HUES64 (cell line): ENCODE data around the gene KISS1.

Source experiments
- H3K27ac ChIP-seq: 2 replicates; pipeline ENCODE4 v1.7.0; 2013; ENCODE audit warnings: low read depth, low read length, inconsistent platforms
- H3K27me3 ChIP-seq: 2 replicates; pipeline ENCODE4 v1.6.1; 2013; ENCODE audit warnings: mild to moderate bottlenecking, low read length; ENCODE audit not compliant: insufficient read depth
- H3K36me3 ChIP-seq: 2 replicates; pipeline ENCODE4 v1.6.1; 2013; ENCODE audit warnings: mild to moderate bottlenecking, low read length; ENCODE audit not compliant: insufficient read depth
- H3K4me1 ChIP-seq: 2 replicates; pipeline ENCODE4 v1.6.1; 2013; ENCODE audit warnings: mild to moderate bottlenecking, low read length, moderate library complexity; ENCODE audit not compliant: insufficient read depth
- H3K4me3 ChIP-seq: 2 replicates; pipeline ENCODE4 v1.5.1; 2013; ENCODE audit warnings: mild to moderate bottlenecking, low read length, moderate library complexity
- H3K9ac ChIP-seq: 2 replicates; pipeline ENCODE4 v1.6.1; 2013; ENCODE audit warnings: mild to moderate bottlenecking, low read depth, low read length
- H3K9me3 ChIP-seq: 2 replicates; pipeline ENCODE4 v1.6.1; 2013; ENCODE audit warnings: low read depth, low read length; ENCODE audit not compliant: insufficient read depth
- WGBS: fragments of 150-250, 120-280 bp; methylation state at CpG from one replicate; pipeline ENCODE4 v1.1.7; 2013; ENCODE audit warnings: missing lambda C conversion rate; 5-methylcytosine and 5-hydroxymethylcytosine counted together

KISS1 gene

GRCh38 chr1:204172404-204173029, 23.8 kb downstream of the KISS1 start:
- Histone ChIP-seq H3K9ac (no peak overlapping the region), H3K27me3 (peaks cover 3% of the 10 kb centered on the region; the same call in 1 of the 2 replicates), H3K4me1 (no peaks in the 10 kb centered on the region), H3K4me3 (no peak overlapping the region), H3K36me3 (no peaks in the 10 kb centered on the region), H3K9me3 (peaks cover 29% of the 10 kb centered on the region), H3K27ac (no peak overlapping the region)
- 84% methylated on average over 2 of the region's 2 CpGs for WGBS

GRCh38 chr1:204171751-204172178, 24.5 kb downstream of the KISS1 start:
- Histone ChIP-seq H3K4me3 (no peak overlapping the region), H3K27me3 (peaks cover 3% of the 10 kb centered on the region; the same call in 1 of the 2 replicates), H3K4me1 (no peaks in the 10 kb centered on the region), H3K9me3 (peaks cover 29% of the 10 kb centered on the region), H3K9ac (no peak overlapping the region), H3K27ac (no peak overlapping the region), H3K36me3 (no peaks in the 10 kb centered on the region)
- WGBS = 86% methylated on average over 4 of the region's 4 CpGs

- Histone ChIP-seq H3K9me3 (peaks cover 29% of the 10 kb centered on the region), H3K36me3 (no peaks in the 10 kb centered on the region), H3K27me3 (peaks cover 3% of the 10 kb centered on the region; the same call in 1 of the 2 replicates), H3K27ac (no peak overlapping the region), H3K4me1 (no peaks in the 10 kb centered on the region), H3K9ac (no peak overlapping the region), H3K4me3 (no peak overlapping the region)
- 90% methylated on average over 3 of the region's 3 CpGs for WGBS
These were observed 25.7 kb downstream of the KISS1 start for GRCh38 chr1:204170494-204171155.

GRCh38 chr1:204169858-204170257, 26.4 kb downstream of the KISS1 start:
- H3K9me3 ChIP-seq = peaks cover 29% of the 10 kb centered on the region
- H3K4me3 ChIP-seq = no peak overlapping the region
- no peaks in the 10 kb centered on the region for H3K4me1 ChIP-seq
- H3K9ac ChIP-seq = no peak overlapping the region
- WGBS = 96% methylated on average over 3 of the region's 4 CpGs
- H3K27ac ChIP-seq = no peak overlapping the region
- peaks cover 2% of the 10 kb centered on the region; the same call in 1 of the 2 replicates for H3K27me3 ChIP-seq
- no peaks in the 10 kb centered on the region for H3K36me3 ChIP-seq

GRCh38 chr1:204167730-204168129, 28.6 kb downstream of the KISS1 start:
- Histone ChIP-seq H3K4me1 (no peaks in the 10 kb centered on the region), H3K9ac (no peak overlapping the region), H3K36me3 (no peaks in the 10 kb centered on the region), H3K27me3 (no peaks in the 10 kb centered on the region), H3K4me3 (no peak overlapping the region), H3K27ac (no peak overlapping the region), H3K9me3 (peaks cover 29% of the 10 kb centered on the region)
- 87% methylated on average over 5 of the region's 5 CpGs for WGBS

- no peak within 1 kb of the TSS for H3K27ac ChIP-seq
- H3K9me3 ChIP-seq = peaks cover 25% of the 10 kb centered on the region
- no peaks in the 10 kb centered on the region for H3K36me3 ChIP-seq
- no peak within 1 kb of the TSS for H3K9ac ChIP-seq
- H3K4me1 ChIP-seq = no peaks in the 10 kb centered on the region
- no peaks in the 10 kb centered on the region for H3K27me3 ChIP-seq
- 86% methylated on average over 5 of the region's 5 CpGs for WGBS
- H3K4me3 ChIP-seq = no peak within 1 kb of the TSS
These were observed 30.1 kb downstream of the KISS1 start, which contains the start of gene REN for GRCh38 chr1:204166219-204166618. TSS of gene REN (minus strand) at chr1:204166337. CDS start at chr1:204166293, 44 bp downstream.

GRCh38 chr1:204162494-204163074, 33.7 kb downstream of the KISS1 start:
- H3K9ac ChIP-seq = no peak overlapping the region
- WGBS = 21% methylated on average over 7 of the region's 7 CpGs
- no peaks in the 10 kb centered on the region for H3K27me3 ChIP-seq
- no peaks in the 10 kb centered on the region for H3K4me1 ChIP-seq
- no peaks in the 10 kb centered on the region for H3K36me3 ChIP-seq
- H3K27ac ChIP-seq = no peak overlapping the region
- no peak overlapping the region for H3K4me3 ChIP-seq
- H3K9me3 ChIP-seq = no peaks in the 10 kb centered on the region

- no peaks in the 10 kb centered on the region for H3K36me3 ChIP-seq
- no peaks in the 10 kb centered on the region for H3K27me3 ChIP-seq
- 85% methylated on average over 14 of the region's 14 CpGs for WGBS
- no peak overlapping the region for H3K27ac ChIP-seq
- no peaks in the 10 kb centered on the region for H3K9me3 ChIP-seq
- no peak overlapping the region for H3K4me3 ChIP-seq
- no peak overlapping the region for H3K9ac ChIP-seq
- H3K4me1 ChIP-seq = no peaks in the 10 kb centered on the region
These were observed 34.4 kb downstream of the KISS1 start for GRCh38 chr1:204161609-204162493.

- H3K4me1 ChIP-seq = no peaks in the 10 kb centered on the region
- peaks cover 1% of the 10 kb centered on the region for H3K27me3 ChIP-seq
- no peak overlapping the region for H3K9ac ChIP-seq
- H3K36me3 ChIP-seq = no peaks in the 10 kb centered on the region
- H3K4me3 ChIP-seq = no peak overlapping the region
- H3K27ac ChIP-seq = no peak overlapping the region
- WGBS = 84% methylated on average over 6 of the region's 6 CpGs
- H3K9me3 ChIP-seq = no peaks in the 10 kb centered on the region
These were observed 38.3 kb downstream of the KISS1 start for GRCh38 chr1:204157962-204158361.

GRCh38 chr1:204155881-204156280, 40.4 kb downstream of the KISS1 start:
- Histone ChIP-seq H3K27me3 (peaks cover 17% of the 10 kb centered on the region), H3K4me3 (no peak overlapping the region), H3K4me1 (0 out of 2 replicates have a peak, but pooled peaks cover 6% of the 10 kb centered on the region), H3K9me3 (no peaks in the 10 kb centered on the region), H3K27ac (no peak overlapping the region), H3K36me3 (no peaks in the 10 kb centered on the region), H3K9ac (no peak overlapping the region)
- 89% methylated on average over 10 of the region's 10 CpGs for WGBS
